ENCODE results near the gene ZNF441. TPM values are rescaled to one million over a fixed set of nuclear protein-coding genes. Genes with fewer than 3 reads are reported as not detected.

ZNF441 gene
- 7.4 TPM for polyA plus RNA-seq
- long read RNA-seq, donor 1, full-length matches to known transcripts = 2 of 2 reads
- long read RNA-seq, donor 1, partial matches to known transcripts = 0 of 2 reads
- long read RNA-seq, donor 1, other reads (novel, unspliced or antisense) = 0 of 2 reads
- long read RNA-seq, donor 2, full-length matches to known transcripts = 3 of 3 reads
- long read RNA-seq, donor 2, partial matches to known transcripts = 0 of 3 reads
- long read RNA-seq, donor 2, other reads (novel, unspliced or antisense) = 0 of 3 reads
- long read RNA-seq, donor 3 = 0 reads
- long read RNA-seq, donor 4 = 0 reads
- long read RNA-seq, donor 5, full-length matches to known transcripts = 3 of 3 reads
- long read RNA-seq, donor 5, partial matches to known transcripts = 0 of 3 reads
- long read RNA-seq, donor 5, other reads (novel, unspliced or antisense) = 0 of 3 reads
- long read RNA-seq, donor 6, full-length matches to known transcripts = 2 of 2 reads
- long read RNA-seq, donor 6, partial matches to known transcripts = 0 of 2 reads
- long read RNA-seq, donor 6, other reads (novel, unspliced or antisense) = 0 of 2 reads
- long read RNA-seq, donor 7, full-length matches to known transcripts = 2 of 2 reads
- long read RNA-seq, donor 7, partial matches to known transcripts = 0 of 2 reads
- long read RNA-seq, donor 7, other reads (novel, unspliced or antisense) = 0 of 2 reads
- long read RNA-seq, donor 8, full-length matches to known transcripts = 5 of 5 reads
- long read RNA-seq, donor 8, partial matches to known transcripts = 0 of 5 reads
- long read RNA-seq, donor 8, other reads (novel, unspliced or antisense) = 0 of 5 reads
- long read RNA-seq, donor 9, full-length matches to known transcripts = 4 of 4 reads
- long read RNA-seq, donor 9, partial matches to known transcripts = 0 of 4 reads
- long read RNA-seq, donor 9, other reads (novel, unspliced or antisense) = 0 of 4 reads
- long read RNA-seq, donor 10, partial matches to known transcripts = 0 of 1 reads
- long read RNA-seq, donor 10, other reads (novel, unspliced or antisense) = 0 of 1 reads
- long read RNA-seq, donor 11, full-length matches to known transcripts = 3 of 3 reads
- long read RNA-seq, donor 11, partial matches to known transcripts = 0 of 3 reads
- long read RNA-seq, donor 11, other reads (novel, unspliced or antisense) = 0 of 3 reads

DNA sequence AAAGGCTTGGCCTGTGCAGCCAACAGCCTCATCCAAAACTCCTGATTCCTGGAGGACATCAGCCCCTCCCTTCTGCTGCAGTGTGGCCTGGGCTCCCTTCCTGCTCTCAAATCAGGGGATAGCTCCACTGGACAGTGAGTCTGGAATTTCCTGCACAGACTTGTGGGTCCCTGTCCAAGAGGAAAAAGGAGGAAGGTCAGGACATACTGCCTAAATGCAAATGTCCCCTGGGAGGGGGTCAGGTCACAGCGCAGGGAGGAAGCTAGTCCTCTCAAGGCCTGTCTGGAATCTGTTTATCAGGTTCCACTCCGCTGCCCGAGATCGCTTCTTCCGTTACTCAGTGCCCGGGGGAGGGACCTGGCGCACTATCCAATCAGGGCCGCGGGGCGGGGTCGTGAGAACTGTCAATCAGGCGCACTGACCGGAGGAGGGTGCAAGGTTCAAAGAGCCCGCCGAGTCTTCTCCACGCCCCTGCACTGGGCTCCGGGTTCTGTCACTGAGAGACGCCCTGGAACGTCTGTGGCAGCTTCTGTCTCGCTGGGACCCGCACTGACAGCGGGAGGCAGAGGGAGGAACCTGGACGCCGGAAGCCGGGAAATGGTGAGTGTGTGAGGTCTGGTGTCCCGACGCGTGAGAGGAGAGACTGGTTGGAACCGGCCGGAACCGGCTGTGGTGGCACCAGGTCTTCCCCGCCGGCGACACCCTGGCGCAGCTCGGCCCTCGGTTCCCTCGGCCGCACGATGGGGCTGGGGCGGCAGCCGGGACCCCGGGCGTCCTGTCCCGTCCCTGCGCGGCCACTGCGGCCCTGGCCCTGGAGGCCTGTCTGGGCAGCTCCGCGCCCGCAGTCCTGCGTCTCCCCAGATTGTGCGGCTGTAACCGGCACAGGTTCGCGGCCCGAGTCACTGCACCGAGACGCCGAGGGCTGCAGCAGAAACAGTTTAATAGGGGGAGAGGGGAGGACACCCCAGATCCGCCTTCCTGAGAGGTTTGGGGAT, at the start of gene ZNF441:
ZNF441 (plus strand) TSS at position 404 of the 995 bp plus-strand sequence; CDS start at position 598, 194 bp downstream.
- peak; percentile 95 to 98 for DNase-seq
- WGBS (ENCODE audit: insufficient coverage, low lambda C conversion rate) = no CpG with 5 or more reads among the region's 61 CpGs
- Histone ChIP-seq H3K4me1 (ENCODE audit: control insufficient read depth, insufficient read depth, low read length) (peaks cover 11% of the 10 kb centered on the region), H3K36me3 (ENCODE audit: control insufficient read depth, insufficient read depth, low read length) (no peaks in the 10 kb centered on the region), H3K27ac (ENCODE audit: low read length) (peak within 1 kb of the TSS; percentile 89), H3K4me3 (ENCODE audit: low read length) (peak within 1 kb of the TSS; percentile 78), H3K27me3 (ENCODE audit: control insufficient read depth, insufficient read depth, low read length) (no peaks in the 10 kb centered on the region), H3K9me3 (ENCODE audit: control insufficient read depth, low read depth, low read length) (peaks cover 8% of the 10 kb centered on the region)

DNA sequence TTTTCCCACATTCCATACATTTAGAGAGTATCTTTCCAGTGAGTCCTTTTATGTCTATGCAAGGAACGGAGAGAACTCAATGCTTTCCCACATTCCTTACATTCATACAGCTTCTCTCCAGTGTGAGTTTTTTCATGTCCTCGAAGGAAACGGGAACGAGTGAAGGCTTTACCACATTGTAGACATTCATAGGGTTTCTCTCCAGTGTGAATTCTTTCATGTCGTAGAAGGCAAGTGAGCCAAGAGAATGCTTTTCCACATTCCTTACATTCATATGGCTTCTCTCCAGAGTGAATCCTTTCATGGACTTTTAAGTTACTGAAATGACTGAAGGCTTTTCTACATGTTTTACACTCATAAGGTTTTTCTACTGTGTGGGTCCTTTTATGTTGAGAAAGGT, 45.1 kb upstream of the ZNF441 start:
- Histone ChIP-seq H3K4me3 (ENCODE audit: low read length) (no peak overlapping the region), H3K27me3 (ENCODE audit: control insufficient read depth, insufficient read depth, low read length) (no peaks in the 10 kb centered on the region), H3K27ac (ENCODE audit: low read length) (no peak overlapping the region), H3K36me3 (ENCODE audit: control insufficient read depth, insufficient read depth, low read length) (peaks cover 52% of the 10 kb centered on the region), H3K4me1 (ENCODE audit: control insufficient read depth, insufficient read depth, low read length) (no peaks in the 10 kb centered on the region), H3K9me3 (ENCODE audit: control insufficient read depth, low read depth, low read length) (peaks cover 25% of the 10 kb centered on the region)
- WGBS (ENCODE audit: insufficient coverage, low lambda C conversion rate) = 80% methylated on average over 1 of the region's 5 CpGs
- no peak for DNase-seq

DNA sequence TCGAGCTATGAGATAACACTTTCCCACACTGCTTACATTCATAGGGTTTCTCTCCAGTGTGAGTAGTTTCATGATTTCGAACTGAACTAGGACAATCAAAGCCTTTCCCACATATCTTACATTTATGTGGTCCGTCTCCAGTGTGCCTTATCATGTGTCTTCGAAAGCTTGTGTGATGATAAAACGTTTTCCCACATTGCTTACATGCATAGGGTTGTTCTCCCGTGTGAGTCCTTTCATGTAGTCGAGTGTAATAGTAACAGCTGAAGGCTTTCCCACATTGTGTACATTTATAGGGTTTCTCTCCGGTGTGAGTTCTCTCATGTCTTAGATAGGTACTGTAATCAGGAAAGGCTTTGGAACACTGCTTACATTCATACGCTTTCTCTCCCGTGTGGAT, 44.4 kb upstream of the ZNF441 start:
- WGBS (ENCODE audit: insufficient coverage, low lambda C conversion rate) = 100% methylated on average over 3 of the region's 10 CpGs
- Histone ChIP-seq H3K27ac (ENCODE audit: low read length) (no peak overlapping the region), H3K4me1 (ENCODE audit: control insufficient read depth, insufficient read depth, low read length) (no peaks in the 10 kb centered on the region), H3K27me3 (ENCODE audit: control insufficient read depth, insufficient read depth, low read length) (no peaks in the 10 kb centered on the region), H3K4me3 (ENCODE audit: low read length) (no peak overlapping the region), H3K36me3 (ENCODE audit: control insufficient read depth, insufficient read depth, low read length) (peaks cover 53% of the 10 kb centered on the region), H3K9me3 (ENCODE audit: control insufficient read depth, low read depth, low read length) (peaks cover 30% of the 10 kb centered on the region)
- no peak for DNase-seq

DNA sequence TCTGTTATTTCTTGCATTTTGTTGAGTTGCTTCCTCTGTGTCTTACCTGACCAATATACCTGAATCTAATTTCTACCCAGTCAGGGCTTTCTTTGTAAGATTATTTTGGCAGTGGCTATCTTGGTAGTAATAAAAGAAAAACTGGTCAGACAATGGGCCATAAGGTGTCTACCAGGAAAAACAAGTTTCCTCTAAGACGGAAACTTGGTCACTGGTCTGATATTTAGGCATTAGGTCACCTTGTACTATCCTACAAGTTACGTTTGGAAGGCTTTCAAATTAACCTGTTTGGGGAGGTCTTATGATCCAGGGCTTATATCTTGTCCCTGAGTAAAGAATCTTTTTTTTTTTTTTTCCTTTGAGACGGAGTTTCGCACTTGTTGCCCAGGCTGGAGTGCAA, 37.2 kb upstream of the ZNF441 start:
- Histone ChIP-seq H3K27ac (ENCODE audit: low read length) (no peak overlapping the region), H3K4me3 (ENCODE audit: low read length) (no peak overlapping the region), H3K4me1 (ENCODE audit: control insufficient read depth, insufficient read depth, low read length) (no peaks in the 10 kb centered on the region), H3K9me3 (ENCODE audit: control insufficient read depth, low read depth, low read length) (peaks cover 30% of the 10 kb centered on the region), H3K36me3 (ENCODE audit: control insufficient read depth, insufficient read depth, low read length) (peaks cover 21% of the 10 kb centered on the region), H3K27me3 (ENCODE audit: control insufficient read depth, insufficient read depth, low read length) (no peaks in the 10 kb centered on the region)
- DNase-seq = no peak
- no CpG with 5 or more reads among the region's 4 CpGs for WGBS (ENCODE audit: insufficient coverage, low lambda C conversion rate)

DNA sequence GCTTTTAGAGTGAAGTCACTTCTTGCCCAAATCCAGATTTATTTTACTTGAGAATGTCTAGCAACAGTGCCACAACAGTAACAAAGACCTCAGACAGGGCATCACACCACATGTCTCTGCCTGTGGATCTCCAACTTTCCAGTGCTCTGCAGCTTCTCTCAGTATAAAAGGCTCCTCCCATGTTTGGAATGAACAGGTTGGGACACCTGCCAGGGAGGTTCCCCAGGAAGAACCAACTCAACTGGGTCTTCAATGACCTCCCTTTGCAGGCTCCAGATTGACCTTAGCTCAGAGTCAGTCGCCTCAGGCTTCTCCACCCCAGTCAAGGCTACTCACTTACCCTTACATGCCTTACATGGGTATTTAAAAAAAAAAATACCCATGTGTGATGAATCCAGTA, 31.4 kb upstream of the ZNF441 start:
- no peak for DNase-seq
- no CpG with 5 or more reads among the region's 1 CpG for WGBS (ENCODE audit: insufficient coverage, low lambda C conversion rate)
- H3K36me3 ChIP-seq (ENCODE audit: control insufficient read depth, insufficient read depth, low read length) = peaks cover 2% of the 10 kb centered on the region
- H3K4me3 ChIP-seq (ENCODE audit: low read length) = no peak overlapping the region
- no peaks in the 10 kb centered on the region for H3K27me3 ChIP-seq (ENCODE audit: control insufficient read depth, insufficient read depth, low read length)
- H3K27ac ChIP-seq (ENCODE audit: low read length) = no peak overlapping the region
- peaks cover 3% of the 10 kb centered on the region for H3K9me3 ChIP-seq (ENCODE audit: control insufficient read depth, low read depth, low read length)
- peaks cover 7% of the 10 kb centered on the region for H3K4me1 ChIP-seq (ENCODE audit: control insufficient read depth, insufficient read depth, low read length)

DNA sequence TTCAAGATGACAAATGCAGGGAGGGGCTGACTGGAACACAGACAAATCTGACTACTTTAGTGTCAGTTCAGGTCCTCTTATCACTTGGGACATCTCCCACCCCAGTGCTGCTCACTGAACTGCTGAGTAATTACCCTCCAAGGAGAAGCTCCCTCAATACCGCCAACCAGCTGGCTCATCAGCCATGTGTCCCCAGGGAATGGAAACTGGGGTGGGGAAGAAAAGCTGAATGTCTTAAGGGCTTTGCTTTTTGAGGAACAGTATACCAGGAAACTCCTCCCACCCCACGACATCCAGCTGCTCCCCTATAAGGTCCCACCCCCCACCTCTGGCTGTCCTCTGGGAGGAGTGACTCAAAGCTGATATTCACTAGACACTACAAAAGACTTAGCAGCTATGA, 30.1 kb upstream of the ZNF441 start:
- DNase-seq = peak; percentile 15 to 30
- H3K27me3 ChIP-seq (ENCODE audit: control insufficient read depth, insufficient read depth, low read length) = no peaks in the 10 kb centered on the region
- peaks cover 3% of the 10 kb centered on the region for H3K9me3 ChIP-seq (ENCODE audit: control insufficient read depth, low read depth, low read length)
- H3K4me1 ChIP-seq (ENCODE audit: control insufficient read depth, insufficient read depth, low read length) = peaks cover 7% of the 10 kb centered on the region
- no CpG with 5 or more reads among the region's 2 CpGs for WGBS (ENCODE audit: insufficient coverage, low lambda C conversion rate)
- H3K27ac ChIP-seq (ENCODE audit: low read length) = no peak overlapping the region
- peaks cover 2% of the 10 kb centered on the region for H3K36me3 ChIP-seq (ENCODE audit: control insufficient read depth, insufficient read depth, low read length)
- H3K4me3 ChIP-seq (ENCODE audit: low read length) = no peak overlapping the region

DNA sequence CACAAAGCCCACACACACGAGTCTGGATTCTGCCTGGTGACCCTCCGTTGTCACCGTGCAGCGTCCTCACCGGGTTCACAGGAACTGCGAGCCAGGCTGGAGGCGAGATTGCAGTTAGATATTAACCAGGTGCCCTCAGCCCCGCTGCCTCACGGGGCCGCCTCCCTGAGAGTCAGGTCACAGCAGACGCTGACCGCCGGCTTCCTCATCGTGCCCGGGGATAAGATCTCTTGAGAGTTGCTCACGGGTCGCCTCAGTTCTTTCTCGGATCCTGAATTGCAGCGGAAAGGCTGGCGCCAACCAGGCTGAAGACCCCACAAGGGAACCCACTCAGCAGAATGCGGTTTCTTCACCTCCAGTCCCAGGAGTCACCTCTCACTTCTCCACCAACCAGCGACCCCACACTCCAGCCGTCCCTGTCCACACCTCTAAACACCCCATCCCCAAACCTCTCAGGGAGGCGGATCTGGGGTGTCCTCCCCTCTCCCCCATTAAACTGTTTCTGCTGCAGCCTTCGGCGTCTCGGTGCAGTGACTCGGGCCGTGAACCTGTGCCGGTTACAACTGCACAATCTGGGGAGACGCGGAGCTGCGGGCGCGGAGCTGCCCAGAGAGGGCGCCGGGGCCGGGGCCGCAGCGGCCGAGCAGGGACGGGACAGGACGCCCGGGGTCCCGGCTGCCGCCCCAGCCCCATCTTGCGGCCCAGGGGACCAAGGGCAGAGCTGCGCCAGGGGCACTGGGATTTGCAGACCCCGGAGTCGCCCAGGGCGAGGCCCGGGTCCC, 28.6 kb upstream of the ZNF441 start:
- H3K27ac ChIP-seq (ENCODE audit: low read length) = peak overlapping the region; percentile 95
- peak overlapping the region; percentile 85 for H3K4me3 ChIP-seq (ENCODE audit: low read length)
- no peaks in the 10 kb centered on the region for H3K27me3 ChIP-seq (ENCODE audit: control insufficient read depth, insufficient read depth, low read length)
- WGBS (ENCODE audit: insufficient coverage, low lambda C conversion rate) = no CpG with 5 or more reads among the region's 52 CpGs
- no peaks in the 10 kb centered on the region for H3K9me3 ChIP-seq (ENCODE audit: control insufficient read depth, low read depth, low read length)
- DNase-seq = peak; percentile 76 to 81
- peaks cover 2% of the 10 kb centered on the region for H3K36me3 ChIP-seq (ENCODE audit: control insufficient read depth, insufficient read depth, low read length)
- H3K4me1 ChIP-seq (ENCODE audit: control insufficient read depth, insufficient read depth, low read length) = peaks cover 7% of the 10 kb centered on the region

DNA sequence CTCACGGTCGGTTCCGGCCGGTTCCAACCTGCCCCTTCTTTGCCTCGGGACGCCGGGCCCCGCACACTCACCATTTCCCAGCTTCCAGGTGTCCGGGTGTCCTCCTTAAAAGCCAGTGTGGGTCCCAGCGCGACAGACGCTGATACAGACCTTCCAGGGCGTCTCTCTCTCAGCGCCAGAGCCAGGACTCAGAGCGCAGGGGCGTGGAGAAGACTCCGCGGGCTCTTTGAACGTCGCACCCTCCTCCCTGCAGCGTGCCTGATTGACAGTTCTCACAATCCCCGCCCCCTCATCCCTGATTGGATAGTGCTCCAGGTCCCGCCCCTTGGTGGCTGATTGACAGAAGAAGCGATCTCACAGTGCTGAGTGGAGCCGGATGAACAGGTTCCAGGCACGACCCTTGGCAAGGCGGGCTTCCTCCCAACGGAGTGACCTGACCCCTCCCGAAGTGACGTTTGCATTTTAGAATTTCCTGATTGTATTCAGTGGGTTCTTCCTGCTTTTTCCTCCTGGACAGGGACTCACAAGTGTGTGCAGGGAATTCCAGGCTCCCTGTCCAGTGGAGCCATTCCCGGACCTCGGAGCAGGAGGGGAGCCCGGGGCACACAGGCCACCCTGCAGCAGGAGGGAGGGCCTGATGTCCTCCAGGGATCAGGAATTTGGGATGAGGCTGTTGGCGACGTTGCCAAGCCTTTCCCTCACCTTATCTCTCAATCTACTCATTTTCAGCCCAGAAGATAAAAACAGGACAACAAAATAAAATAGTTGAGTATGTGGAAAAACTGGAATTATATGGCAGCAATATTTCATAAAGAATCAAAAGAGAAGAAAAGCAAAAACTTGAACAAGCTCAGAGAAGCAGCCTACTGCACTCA, 27.8 kb upstream of the ZNF441 start, which contains the start of gene ZNF823:
ZNF823 (minus strand) TSS at position 201 of the 875 bp plus-strand sequence; CDS start at position 74, 127 bp downstream.
- Histone ChIP-seq H3K9me3 (ENCODE audit: control insufficient read depth, low read depth, low read length) (no peaks in the 10 kb centered on the region), H3K36me3 (ENCODE audit: control insufficient read depth, insufficient read depth, low read length) (no peaks in the 10 kb centered on the region), H3K4me3 (ENCODE audit: low read length) (peak within 1 kb of the TSS; percentile 85), H3K4me1 (ENCODE audit: control insufficient read depth, insufficient read depth, low read length) (peaks cover 7% of the 10 kb centered on the region), H3K27me3 (ENCODE audit: control insufficient read depth, insufficient read depth, low read length) (no peaks in the 10 kb centered on the region), H3K27ac (ENCODE audit: low read length) (peak within 1 kb of the TSS; percentile 96)
- WGBS (ENCODE audit: insufficient coverage, low lambda C conversion rate) = 0% methylated on average over 3 of the region's 35 CpGs
- peak; percentile 99 to 100 for DNase-seq
